Keratinocyte (primary cell): ENCODE measurements around the gene PPP1R3C.

Experiments used
- EZH2 ChIP-seq: IDR thresholded peaks from one replicate; pipeline ENCODE4 v1.6.1; 2012; ENCODE audit warnings: inconsistent platforms, mild to moderate bottlenecking, low read length, moderate library complexity
- TF ChIP-seq, protein P1 (sequence below), 3 experiments: IDR thresholded peaks in 1 of 3; conservative IDR thresholded peaks in 1 of 3; optimal IDR thresholded peaks in 1 of 3; 2 replicates in 2 of 3; 3 replicates in 1 of 3; pipeline versions ENCODE3 to v1.5.1; 2011; ENCODE audit warnings: low read length in 3 of 3, mild to moderate bottlenecking in 3 of 3, moderate library complexity in 2 of 3, control low read depth in 1 of 3, inconsistent platforms in 1 of 3; ENCODE audit not compliant: insufficient read depth in 2 of 3; ENCODE audit errors: extremely low read depth in 1 of 3

DNA sequence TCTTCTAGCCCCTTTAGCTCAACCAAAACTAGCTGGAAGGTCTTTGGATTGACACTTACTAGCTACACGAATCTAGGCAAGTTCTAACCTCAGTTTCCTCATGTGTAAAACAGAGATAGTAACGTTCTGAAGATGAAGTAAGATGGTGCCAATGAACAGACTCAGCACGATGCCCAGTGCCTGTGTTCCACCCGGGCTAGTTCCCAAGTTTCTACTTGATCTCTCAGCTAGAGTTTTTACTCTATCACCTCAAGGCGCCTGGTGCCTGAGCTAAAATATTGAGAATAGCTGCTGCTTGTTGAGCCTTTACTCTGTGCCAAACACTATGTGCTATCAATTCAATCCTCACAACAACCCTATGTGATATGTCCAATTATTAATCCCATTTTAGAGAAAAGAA is 1.4 kb upstream of the PPP1R3C start:
- TF ChIP-seq, protein P1, sequence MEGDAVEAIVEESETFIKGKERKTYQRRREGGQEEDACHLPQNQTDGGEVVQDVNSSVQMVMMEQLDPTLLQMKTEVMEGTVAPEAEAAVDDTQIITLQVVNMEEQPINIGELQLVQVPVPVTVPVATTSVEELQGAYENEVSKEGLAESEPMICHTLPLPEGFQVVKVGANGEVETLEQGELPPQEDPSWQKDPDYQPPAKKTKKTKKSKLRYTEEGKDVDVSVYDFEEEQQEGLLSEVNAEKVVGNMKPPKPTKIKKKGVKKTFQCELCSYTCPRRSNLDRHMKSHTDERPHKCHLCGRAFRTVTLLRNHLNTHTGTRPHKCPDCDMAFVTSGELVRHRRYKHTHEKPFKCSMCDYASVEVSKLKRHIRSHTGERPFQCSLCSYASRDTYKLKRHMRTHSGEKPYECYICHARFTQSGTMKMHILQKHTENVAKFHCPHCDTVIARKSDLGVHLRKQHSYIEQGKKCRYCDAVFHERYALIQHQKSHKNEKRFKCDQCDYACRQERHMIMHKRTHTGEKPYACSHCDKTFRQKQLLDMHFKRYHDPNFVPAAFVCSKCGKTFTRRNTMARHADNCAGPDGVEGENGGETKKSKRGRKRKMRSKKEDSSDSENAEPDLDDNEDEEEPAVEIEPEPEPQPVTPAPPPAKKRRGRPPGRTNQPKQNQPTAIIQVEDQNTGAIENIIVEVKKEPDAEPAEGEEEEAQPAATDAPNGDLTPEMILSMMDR (optimal IDR thresholded peaks at IDR 0.05 in 1 of 3, IDR thresholded peaks at IDR 0.05 in 1 of 3, conservative IDR thresholded peaks at IDR 0.05 in 1 of 3; ENCODE audit: extremely low read depth in 1 of 3, insufficient read depth in 2 of 3, low read length in 3 of 3): no peak
- no peak for TF ChIP-seq EZH2
